B cell (primary cell): ENCODE results near the gene RNPEPL1.

Source experiments
- CTCF ChIP-seq: fragments of 200-600 bp; IDR thresholded peaks from one replicate; pipeline ENCODE4 v1.8.0; 2022; ENCODE audit warnings: antibody characterized with exemption, mild to moderate bottlenecking
- EZH2 ChIP-seq: IDR thresholded peaks from 2 replicates; pipeline ENCODE4 v1.6.1; 2012; ENCODE audit warnings: borderline replicate concordance, low read depth, mild to moderate bottlenecking, moderate library complexity, low read length; ENCODE audit not compliant: insufficient read depth, poor library complexity, severe bottlenecking

- TF ChIP-seq CTCF (no peak), EZH2 (no peak)
These were observed 59.6 kb downstream of the RNPEPL1 start for GRCh38 chr2:240627736-240628506.
